NOMO-1 treated with DMSO at 0.1 percent for 48 hours (cell line): ENCODE measurements around the gene CATSPER1.
A peak's percentile ranks its signal among the peaks of the same experiment; 100 is the strongest.
"Not testable (repeated sequence)": the region's sequence is repeated elsewhere in the genome, so short reads cannot be mapped to it uniquely, and the experiment has no call there.

Experiments
- DNase-seq: peaks from one replicate; lab custom pipeline; 2025; ENCODE audit not compliant: unreplicated experiment; lab: John Stamatoyannopoulos, UW

Gene CATSPER1

DNA sequence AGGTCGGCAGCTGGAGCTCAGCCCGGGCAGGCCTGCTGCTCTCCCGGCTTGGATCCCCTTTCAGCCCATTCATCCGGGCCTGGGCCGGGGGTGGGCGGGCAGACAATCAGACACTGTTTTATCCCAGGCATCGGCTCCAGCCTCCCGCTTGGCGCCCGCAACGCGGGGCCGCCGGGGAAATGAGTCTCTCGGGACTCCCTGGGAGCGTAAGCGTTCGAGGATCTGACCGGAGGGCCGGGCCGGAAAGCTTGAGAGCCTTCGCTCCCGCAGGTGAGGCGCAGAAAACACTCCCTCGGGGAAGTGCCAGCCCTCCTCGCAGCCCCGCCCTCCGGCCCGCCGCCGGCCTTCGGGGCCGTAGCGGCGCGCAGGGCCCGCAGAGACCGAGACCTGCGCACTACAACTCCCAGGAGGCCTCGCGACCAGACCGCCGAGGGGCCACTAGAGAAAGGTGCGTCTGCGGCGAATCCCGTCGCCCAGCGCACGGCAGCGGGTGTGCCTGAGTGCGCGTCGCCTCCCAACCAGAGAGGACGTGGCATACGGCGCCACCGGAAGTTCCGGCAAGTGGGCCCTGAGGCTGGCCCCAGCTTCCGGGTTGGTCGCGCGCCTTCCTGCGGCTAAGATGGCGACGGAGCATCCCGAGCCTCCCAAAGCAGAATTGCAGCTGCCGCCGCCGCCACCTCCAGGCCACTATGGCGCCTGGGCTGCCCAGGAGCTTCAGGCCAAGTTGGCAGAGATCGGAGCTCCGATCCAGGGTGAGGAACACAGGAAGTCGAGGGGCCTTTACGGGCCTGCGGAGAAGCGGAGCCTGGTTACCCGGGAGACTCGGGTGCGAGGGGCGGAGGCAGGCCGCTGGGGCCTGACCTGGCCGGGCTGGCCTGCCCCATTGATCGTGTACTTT, 25.7 kb upstream of the CATSPER1 start, which contains the start of gene SF3B2:
Gene SF3B2 (plus strand): TSS at position 599 of the 898 bp plus-strand sequence. CDS start 21 bp downstream, at position 620.
- peak; percentile 98 for DNase-seq

DNA sequence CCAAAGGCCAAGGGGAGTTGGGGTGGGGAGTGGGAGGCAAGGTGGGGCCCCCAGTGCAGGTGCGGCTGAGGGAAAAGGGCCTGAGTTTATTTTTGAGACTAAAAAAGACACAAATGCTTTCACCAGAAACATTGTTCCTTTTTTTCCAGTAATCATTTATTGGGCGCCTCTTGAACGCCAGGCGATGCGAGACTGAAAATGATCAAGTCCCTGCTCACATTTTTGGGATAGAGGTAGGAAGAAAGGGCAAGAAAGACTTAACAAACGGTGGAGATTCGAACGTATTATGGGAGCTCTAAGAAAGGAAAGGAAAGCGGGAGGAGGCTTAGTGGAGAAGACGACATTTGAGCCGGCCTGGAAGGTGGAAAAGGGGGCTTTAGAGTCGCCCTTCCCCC, 25.1 kb upstream of the CATSPER1 start:
- peak; percentile 35 for DNase-seq

DNA sequence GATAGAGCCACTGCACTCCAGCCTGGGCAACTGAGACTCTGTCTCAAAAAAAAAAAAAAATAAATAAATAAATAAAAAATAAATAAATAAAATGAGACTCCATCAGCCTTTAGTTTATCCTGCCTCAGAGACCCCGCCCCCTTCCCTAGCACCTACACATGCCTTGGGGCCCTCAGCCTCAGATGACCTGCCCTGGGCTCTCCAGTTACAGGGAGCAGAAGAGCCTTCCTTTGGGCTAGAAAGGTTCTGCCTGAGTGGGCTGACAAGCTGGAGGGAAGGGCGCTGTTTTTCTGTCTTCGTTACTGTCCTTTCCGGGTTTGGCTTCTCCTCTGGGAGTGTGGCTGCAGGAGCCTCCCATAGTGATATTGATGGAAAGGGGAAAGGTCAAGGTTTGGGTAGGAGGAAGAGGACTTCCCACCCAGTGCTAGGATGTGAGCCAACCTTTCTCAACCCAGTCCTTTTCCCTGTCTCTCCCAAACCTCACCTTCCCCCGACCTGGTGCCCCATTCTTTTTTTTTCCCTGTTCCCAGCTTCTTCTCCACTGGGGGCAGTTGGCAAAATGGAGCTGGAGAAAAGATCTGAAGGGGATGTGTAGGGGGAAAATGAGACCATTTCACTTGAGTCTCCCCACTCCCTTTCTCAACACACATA, 24.4 kb upstream of the CATSPER1 start:
- DNase-seq: no peak

DNA sequence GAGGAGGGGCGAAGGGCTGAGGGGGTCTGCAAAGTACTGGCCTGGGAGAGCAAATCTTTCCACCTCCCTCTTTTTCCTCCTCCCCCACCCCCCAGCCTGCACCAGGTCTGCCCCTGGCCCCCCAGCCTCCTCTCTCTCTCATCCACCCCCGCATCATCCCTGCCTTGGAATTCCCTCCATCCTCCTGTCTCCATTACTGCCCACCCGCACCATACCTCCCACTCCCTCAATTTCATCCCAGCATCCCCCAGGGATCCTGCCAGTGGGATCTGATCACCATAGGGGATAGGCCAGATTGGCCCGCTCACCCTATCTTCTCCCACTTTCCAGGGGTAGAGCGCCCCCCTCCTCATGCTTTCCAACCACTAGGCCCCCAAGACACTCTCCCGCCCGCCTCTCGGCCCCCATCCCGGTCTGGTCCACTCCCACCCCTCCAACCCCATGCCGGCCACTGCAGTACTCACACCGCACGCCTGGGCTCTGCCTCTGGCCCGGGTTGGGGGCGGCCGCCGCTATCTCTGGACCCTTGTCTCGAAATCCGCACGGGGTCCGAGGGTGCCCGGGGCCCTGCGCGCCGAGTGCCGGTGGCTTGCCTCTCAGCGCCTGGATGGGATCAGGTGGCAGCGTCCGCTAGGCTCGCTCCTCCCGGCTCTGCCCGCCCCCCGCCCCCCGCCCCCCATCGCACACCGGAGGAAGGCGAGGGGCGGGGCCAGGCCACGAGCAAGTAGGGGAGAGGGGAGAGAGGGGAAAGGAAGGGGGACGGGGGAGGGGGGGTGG, 22.5 kb upstream of the CATSPER1 start, which contains the start of gene GAL3ST3:
Gene GAL3ST3 (minus strand): TSS at position 615 of the 777 bp plus-strand sequence. CDS start 3,746 bp downstream, outside the sequence.
- DNase-seq: no peak

DNA sequence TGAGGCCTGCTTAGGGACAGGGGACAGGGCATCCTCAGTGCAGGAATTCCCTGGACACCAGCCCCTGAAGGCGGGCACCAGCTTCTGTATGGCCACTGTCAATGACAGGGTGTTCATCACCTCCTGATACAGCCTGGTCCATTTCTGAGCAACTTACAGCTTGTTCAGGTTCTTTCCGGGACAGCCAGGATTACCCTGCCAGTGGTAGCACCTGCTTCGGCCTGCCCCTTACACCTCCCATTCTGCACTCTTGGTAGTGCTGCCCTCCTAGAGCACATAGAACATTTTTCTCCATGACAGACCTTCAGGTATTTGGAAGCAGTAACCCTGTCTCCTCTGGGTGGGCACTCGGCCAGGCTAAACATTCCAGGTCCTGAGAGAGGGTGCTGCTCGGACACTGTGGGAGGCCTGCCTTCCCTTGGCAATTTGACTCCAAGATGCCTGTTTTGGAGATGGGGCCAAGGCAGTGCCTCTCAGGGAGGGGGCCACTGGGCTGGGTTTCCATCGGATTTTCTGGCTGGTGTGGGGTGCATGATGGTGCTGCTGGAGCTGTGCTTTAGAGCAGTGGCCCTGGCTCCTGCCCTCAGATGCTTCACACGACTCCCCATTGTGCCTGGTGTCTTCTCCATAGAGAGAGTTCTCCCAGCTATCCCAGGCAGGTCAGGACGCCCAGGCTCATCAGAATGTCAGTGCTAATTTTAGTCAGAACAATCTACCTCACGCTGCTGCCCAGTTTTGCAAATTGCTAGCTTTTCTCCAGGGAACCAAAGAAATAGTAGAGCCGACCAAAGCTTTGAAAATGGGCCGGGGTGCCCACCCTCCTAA, 21.5 kb upstream of the CATSPER1 start:
- DNase-seq: no peak

DNA sequence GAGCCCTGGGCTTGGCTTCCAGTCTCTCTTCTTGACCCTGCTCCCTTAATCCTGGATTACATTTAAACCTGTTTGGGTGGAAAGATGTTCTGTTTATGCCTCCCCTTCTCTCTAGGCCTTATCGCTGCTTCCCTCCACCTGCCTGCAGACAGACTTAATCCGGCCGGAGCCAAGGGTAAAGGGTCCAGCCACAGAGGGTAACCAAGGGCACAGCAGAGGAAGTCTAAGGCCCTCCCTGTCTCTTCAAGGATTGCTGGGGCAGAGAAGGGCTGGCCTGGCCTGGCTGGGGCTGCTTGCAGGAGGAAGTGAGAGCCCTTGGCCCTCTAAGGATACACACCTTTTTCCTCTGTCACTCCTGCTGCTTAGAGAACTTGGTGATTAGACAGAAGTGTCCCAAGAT, 20.6 kb upstream of the CATSPER1 start:
- DNase-seq: no peak

DNA sequence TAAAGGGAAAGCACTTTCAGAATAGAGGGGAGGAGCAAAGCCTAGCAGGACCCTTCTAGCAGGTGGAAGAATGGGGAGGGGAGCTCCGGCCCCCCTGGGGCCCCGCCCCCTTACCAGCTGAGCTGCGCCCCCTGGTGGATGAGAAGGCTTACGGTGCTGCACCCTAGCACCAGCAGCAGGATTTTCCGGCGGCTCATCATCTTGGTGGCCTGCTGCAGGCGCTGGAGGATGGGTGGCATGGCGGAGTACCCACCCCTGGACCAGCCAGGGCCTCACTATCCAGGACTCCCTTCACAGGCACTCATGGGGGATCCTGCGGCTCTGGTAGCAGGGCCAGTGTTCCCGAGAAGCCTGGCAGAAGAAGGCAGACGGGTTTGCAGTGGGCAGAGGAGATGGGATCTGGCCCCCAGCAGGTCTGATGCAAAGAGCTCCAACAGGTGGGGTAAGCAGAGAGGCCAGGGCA, 18.9 kb upstream of the CATSPER1 start:
- peak; percentile 68 for DNase-seq

DNA sequence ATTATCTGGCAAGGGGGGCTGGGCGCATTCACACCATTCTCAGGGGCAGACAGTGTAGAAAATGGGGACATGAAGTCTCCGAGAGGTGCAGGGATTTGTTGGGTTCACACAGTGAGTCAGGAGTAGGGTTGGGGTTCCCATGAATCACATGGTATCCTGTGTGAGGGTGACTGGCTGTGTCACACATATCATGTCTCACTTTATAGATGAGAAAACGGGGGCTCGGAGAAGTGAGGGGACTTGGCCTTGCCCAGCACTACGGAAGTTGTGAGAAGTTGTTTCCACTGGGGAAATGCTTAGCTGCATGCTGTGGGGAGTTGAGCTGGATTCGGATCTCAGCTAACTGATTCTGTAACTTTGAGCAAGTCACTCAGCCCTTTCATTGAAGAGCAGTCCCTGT, 18.5 kb upstream of the CATSPER1 start:
- DNase-seq: no peak

DNA sequence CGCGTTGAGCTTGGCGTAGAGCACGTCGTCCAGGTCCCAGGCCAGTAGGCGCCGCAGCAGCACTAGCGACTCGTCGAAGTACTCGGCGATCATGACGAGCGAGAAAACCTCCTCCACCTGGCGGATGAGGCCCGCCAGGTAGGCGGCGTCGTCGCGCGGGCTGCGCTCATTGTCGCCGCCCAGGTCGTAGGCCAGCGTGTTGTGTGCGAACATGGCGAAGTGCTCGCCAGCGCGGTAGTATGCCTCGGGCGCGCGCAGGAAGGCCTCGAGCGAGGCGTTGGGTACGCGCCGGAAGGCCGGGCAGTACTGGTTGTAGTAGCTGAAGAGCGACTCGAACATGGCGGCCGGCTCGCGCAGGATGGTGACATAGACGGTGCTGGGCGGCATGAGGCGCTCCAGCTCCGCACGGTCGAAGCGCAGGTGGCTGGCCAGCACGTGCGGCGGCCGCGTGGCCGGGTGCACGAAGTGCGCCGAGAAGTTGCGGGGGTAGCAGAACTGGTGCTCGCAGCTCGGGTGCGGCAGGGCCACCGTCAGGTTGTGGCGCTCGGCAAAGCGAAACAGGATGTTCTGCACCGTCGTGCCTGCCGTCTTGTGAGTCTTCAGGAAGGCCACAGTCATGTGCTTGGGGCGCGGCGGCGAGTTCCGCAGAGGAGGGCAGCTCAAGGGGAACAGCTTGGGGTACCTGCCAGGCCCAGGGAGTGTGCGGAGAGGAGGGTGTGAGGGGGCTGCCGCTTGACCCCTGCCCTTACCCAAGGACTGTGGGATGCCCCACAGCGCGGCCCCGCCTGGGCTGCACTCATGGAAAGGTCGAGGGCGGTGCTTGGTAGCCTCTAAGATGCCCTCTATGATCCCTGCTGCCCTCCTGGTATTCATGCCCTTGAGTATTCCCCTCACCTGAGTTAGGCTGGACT, 17.0 kb upstream of the CATSPER1 start:
- no peak for DNase-seq

DNA sequence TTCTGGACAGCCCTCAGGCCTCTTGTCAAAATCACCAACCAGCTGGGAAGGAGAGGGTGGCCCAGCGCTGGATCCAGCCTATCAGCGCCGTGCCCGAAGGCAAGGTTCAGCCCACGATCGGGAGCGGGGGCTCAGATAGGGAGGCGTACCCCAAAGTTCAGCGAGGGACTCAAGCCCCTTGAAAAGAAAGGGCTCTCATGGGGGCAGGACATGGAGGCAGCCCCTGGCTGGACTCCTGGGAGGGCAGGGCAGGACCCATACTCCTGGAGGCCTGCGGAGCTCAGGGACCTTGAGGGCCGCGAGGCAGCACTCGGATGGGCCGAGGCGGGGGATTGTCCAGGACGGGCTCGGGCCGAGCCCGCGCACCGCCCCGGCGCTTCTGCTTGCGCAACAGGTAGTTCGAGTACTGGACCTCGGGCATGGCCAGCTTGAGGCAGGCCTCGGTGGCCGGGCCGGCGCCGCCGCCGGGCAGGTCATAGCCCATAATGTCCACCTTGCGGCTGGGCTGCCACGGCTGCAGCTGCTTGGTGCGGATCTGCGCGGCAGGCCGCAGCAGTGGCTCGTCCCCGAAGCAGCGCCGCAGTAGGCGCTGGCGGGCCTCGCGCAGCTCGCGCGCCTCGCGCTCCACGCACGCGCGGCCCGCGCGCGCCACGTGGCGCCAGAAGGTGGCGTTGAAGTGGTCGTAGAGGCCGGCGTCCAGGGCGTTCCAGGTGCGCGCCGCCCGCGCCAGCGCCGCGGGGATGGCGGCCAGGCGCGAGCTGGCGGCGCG, 16.1 kb upstream of the CATSPER1 start:
- DNase-seq: no peak

DNA sequence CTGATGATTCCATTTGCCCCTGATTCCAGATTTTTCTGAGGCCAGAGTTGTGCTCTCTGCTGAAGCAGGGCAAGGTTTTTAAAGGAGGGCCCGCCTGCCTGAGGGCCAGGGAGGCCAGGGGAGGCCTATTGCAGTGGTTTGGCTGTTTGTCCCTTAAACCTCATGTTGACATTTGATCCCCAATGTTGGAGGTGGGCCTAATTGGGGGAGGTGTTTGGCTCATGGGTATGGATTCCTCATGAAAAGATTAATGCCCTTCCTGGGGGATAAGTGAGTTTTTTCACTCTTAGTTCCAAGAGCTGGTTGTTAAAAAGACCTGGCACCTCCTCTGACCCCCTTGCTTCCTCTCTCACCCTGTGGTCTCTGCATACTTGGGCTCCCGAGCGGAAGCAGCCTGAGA, 13.5 kb upstream of the CATSPER1 start:
- no peak for DNase-seq

DNA sequence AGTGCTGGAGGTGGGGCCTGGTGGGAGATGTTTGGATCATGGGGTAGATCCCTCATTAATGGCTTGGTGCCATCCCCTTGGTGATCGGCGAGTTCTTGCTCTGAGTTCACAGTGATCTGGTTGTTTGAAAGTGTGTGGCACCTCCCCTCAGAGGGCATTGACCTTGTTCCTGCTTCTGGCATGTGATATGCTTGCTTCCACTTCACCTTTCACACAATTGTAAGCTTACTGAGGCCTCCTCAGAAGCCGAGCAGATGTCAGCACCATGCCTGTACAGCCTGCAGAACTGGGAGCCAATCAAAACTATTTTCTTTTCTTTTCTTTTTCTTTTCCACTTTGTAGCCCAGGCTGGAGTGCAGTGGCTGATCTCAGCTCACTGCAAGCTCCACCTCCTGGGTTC, 11.0 kb upstream of the CATSPER1 start:
- no peak for DNase-seq

DNA sequence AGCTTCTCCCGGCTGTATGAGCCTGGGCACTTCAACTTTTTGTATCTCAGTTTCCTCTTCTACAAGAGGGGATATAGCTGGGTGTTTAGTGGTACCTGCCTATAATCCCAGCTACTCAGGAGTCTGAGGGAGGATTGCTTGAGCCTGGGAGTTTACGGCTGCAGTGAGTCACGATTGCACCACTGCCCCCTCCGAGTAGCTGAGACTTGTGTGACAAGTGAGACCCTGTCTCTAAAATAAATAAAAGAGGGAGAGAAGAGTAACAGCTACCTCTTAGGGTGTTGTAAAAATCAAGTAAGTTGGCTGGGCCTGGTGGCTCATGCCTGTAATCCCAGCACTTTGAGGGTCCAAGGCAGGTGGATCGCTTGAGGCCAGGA, 10.0 kb upstream of the CATSPER1 start:
- DNase-seq: no peak

DNA sequence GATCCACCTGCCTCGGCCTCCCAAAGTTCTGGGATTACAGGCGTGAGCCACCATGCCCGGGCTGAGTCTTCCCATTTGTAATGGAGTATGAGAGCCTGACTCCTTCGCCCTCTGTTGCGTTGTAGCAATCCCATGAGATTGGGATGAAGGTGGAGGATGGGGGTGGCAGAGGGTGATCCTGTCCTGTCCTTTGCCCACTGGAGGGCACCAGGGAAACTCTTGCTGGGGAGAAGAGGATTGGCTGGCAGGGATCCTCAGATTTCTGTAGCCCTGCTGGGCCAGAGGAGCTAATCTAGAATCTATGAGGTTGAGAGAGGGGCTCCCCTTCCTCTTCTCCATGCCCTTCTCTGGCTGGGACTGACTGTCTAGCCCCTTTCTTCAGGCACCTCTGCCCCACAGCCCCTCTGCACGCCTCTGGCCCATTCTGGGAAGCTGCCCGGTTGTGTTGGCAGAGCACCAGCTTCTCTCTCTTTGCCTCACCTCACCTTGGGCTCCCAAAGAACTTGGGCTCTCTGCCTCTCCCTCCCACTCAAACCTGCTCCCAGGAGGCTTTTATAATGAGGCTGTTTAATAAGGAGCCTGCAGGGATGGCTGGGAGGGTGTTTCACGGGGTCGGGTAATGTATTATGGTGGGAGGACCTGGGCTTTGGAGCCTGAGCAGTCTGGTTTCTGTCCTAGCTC, 9.5 kb upstream of the CATSPER1 start:
- no peak for DNase-seq

DNA sequence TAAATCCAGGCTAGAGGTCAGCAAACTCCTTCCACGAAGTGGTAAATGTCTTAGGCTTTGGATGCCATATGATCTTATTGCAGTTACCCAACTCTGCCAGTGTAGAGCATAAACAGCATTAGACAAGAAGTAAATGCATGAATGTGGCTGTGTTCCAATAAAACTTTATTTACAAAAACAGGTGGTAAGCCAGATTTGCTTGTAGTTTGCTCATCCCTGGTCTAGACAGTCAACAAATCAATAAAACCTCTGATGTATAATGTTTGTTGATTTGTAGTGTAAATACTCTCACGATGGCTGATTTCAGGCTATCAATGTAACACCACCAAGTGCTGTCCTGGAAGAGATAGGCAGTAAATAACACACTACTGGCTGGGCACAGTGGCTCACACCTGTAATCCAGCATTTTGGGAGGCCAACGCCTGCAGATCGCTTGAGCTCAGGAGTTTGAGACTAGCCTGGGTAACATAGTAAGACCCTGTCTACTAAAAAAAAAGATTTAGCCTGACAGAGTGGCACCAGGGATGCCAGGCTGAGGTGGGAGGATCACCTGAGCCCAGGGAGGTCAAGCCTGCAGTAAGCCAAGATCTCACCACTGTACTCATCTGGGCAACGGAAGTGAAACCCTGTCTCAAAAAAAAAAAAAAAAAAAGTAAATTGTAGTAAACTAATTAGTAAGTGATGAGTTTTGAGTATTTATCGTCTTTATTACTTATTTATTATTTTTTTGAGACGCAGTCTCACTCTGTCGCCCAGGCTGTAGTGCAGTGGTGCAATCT, 6.9 kb upstream of the CATSPER1 start:
- no peak for DNase-seq

DNA sequence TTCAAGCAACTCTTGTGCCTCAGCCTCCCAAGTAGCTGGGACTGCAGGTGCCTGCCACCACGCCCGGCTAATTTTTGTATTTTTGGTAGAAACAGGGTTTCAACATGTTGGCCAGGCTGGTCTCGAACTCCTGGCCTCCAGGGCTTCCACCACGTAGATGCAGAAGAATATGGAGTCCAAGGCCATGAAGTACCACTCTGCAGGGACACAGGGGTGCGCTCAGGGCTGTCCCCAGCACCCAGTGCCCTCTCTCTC, 3.2 kb downstream of the CATSPER1 start:
- not testable (repeated sequence) for DNase-seq

DNA sequence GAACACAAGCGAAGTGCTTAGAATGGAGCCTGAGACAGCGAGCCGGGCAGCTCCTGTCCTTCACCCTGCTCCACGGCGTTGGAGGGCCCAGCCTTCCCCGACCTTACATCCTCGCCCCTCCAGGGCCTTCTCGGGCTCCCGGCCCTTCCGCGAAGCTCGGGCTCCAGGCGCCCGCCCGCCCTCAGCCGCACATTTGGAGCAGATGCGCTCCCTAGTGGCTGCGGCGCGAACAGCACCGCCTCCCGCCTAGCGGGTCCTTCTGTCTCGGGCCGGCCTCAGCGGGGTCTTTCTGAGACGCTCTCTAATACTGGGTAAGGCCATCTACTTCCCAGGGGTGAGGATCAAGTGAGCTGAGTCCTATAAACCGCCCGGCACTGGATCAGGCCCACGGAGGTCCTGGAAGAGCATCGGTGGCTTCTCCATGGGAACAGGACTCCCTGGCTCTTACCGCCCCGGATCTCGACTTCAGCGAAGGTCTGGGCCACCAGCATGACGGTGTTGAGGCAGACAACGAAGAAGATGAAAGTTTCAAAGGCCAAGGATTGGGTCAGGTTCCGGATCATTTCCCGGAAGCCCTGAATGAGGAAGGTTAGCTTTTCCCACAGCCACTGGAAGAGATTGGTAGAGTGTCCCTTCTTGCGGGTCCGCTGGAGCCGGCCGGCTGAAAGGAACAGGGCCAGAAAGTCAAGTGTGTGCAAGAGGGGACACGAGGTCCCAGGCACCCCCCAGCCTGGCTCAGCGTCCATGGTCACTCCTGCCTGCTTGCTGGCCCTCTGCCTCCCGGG, 3.7 kb downstream of the CATSPER1 start:
- peak; percentile 44 for DNase-seq
